AG04450 (cell line): ENCODE results near the gene PBX1. TPM values are rescaled to one million over a fixed set of nuclear protein-coding genes. Genes with fewer than 3 reads are reported as not detected.

Experiments used
- CTCF ChIA-PET: fragments of 300-600, 350-600 bp; formaldehyde crosslinking; extraction: SDS; loops from one replicate; lab custom pipeline; 2022; ENCODE audit warnings: antibody characterized with exemption, inconsistent platforms; lab: Charles Lee
- POLR2A ChIA-PET: fragments of 350-600 bp; formaldehyde crosslinking; extraction: SDS; loops from one replicate; lab custom pipeline; 2021; ENCODE audit warnings: antibody characterized with exemption, inconsistent platforms; lab: Yijun Ruan, JAX
- DNase-seq: peaks from one replicate; pipeline ENCODE4 v3.0.0-alpha.2; 2011; ENCODE audit warnings: low read depth, low spot score
- H3K27ac ChIP-seq: one replicate; pipeline ENCODE4 v1.5.1; 2012; ENCODE audit warnings: low read depth, low read length, control low read depth
- H3K27me3 ChIP-seq: one replicate; pipeline ENCODE4 v1.6.0; 2012; ENCODE audit warnings: low read length; ENCODE audit not compliant: control insufficient read depth, insufficient read depth
- H3K4me3 ChIP-seq: 2 replicates; pipeline ENCODE4 v1.5.1; 2011; ENCODE audit warnings: mild to moderate bottlenecking, low read depth, low read length, control low read depth
- H3K9me3 ChIP-seq: 2 replicates; pipeline ENCODE4 v1.5.1; 2012; ENCODE audit warnings: low read length; ENCODE audit not compliant: control insufficient read depth, insufficient read depth
- polyA plus RNA-seq: library from polyadenylated mRNA; depleted of rRNA; stranded (reverse); fragments of >200 nt; gene quantifications from 2 replicates; pipeline ENCODE4 v1.2.3, GENCODE V29; 2011
- TF ChIP-seq, protein P1 (sequence below): IDR thresholded peaks from 2 replicates; pipeline ENCODE4 v1.5.1; 2011; ENCODE audit warnings: low read depth, low read length, control low read depth, inconsistent platforms

Gene PBX1
- polyA plus RNA-seq, 1 experiment: 49.9 TPM

DNA sequence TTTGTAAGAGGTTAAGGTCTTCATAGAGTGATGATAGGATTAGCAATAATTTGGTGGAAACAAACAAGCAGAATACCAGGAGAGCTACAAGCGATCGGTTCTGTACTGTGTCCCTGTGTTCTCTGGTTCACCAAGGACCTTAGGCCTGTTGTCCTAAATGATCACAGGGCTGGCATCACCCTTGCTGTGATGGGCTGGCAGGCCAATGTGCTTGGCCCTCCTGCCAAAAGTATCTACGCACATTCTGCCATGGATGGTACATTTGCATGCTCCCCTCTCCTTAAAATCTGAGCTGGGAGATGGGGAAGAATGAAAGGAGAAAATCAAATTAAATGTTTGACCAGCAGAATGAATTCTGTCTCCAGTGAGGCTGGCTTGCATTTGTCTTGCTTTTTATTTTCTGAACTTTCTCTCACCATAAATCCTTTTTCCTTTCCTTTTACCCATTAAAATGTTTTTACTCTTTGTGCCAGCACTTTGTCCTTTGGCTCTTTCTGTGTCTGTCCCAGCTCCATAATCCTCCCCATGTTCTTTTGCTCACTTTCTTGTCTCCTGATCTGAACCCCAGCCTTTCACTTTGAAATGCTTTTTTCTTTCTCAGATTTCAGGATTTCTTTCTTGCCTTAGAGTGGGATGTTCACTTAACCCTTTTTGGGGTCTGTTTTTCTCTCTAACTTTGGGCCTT is 51.7 kb downstream of the PBX1 start:
- TF ChIP-seq, protein P1, sequence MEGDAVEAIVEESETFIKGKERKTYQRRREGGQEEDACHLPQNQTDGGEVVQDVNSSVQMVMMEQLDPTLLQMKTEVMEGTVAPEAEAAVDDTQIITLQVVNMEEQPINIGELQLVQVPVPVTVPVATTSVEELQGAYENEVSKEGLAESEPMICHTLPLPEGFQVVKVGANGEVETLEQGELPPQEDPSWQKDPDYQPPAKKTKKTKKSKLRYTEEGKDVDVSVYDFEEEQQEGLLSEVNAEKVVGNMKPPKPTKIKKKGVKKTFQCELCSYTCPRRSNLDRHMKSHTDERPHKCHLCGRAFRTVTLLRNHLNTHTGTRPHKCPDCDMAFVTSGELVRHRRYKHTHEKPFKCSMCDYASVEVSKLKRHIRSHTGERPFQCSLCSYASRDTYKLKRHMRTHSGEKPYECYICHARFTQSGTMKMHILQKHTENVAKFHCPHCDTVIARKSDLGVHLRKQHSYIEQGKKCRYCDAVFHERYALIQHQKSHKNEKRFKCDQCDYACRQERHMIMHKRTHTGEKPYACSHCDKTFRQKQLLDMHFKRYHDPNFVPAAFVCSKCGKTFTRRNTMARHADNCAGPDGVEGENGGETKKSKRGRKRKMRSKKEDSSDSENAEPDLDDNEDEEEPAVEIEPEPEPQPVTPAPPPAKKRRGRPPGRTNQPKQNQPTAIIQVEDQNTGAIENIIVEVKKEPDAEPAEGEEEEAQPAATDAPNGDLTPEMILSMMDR: no peak
- no peak for DNase-seq

DNA sequence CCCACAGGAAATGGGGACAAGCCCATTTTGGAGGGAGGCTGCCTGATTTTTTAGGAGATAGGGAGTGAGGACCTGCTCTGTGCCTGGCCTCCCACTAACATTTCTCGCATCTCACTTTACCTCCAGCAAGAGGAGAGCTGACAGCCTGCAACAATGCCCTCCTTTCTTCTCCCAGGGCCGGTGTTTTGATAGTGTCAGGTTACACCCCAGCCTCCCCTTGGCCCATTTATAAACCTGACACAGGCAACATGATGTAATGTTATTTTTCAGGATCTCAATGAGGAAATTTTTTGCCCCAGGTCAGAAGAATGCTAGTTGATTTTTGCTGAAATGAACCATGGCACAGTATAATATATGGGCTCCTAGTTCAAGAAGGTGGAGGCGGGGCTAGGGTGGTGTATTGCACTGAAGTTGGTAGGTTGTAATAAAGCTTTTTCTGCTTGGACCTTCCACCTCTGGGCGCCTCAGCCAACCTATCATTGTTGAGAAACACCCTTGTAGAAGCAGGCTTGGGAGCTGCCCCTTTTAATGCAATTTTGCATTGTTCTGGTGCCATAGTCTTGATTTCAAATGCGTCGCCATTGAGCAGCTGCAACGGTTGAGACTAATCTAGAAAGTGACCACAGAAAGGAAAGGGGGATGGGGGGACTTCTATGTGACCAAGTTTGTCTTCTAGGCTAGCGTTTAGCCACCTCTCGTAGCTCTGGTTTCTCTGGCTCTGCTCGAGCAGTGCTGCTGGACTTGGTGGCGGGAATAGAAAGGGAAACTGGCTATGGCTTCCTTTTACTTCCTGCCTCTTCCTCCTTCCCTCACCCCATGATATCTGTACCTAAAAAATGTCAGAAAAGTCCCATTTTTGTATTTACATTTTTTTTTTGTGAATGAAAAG is 53.0 kb downstream of the PBX1 start:
- Histone ChIP-seq H3K4me3 (no peak overlapping the region), H3K27ac (peak overlapping the region; percentile 34), H3K27me3 (no peaks in the 10 kb centered on the region), H3K9me3 (no peaks in the 10 kb centered on the region)
- DNase-seq: peak; percentile 50
- POLR2A ChIA-PET: interaction anchor here (2.1 kb wide), 1 partner anchor 53 kb away, joined by 9 read pairs; the partner anchor contains the start of gene PBX1
- CTCF ChIA-PET: interaction anchor here (0.5 to 1.8 kb wide), 5 partner anchors 11 to 68 kb away, joined by 3 to 9 read pairs (median 3); no protein-coding TSS in a partner anchor
- TF ChIP-seq, protein P1: no peak

More for the DNA sequence above, 51.7 kb downstream of the PBX1 start:
- H3K4me3 ChIP-seq: no peak overlapping the region
- no peak overlapping the region for H3K27ac ChIP-seq
- H3K27me3 ChIP-seq: no peaks in the 10 kb centered on the region
- H3K9me3 ChIP-seq: no peaks in the 10 kb centered on the region
- ChIA-PET POLR2A (interaction anchor here (1.0 to 2.1 kb wide), 2 partner anchors 22 to 52 kb away, joined by 3 to 9 read pairs; partner anchors contain the start of gene PBX1), CTCF (interaction anchor here (0.7 to 1.8 kb wide), 2 partner anchors 14 to 176 kb away, joined by 3 to 9 read pairs; no protein-coding TSS in a partner anchor)

DNA sequence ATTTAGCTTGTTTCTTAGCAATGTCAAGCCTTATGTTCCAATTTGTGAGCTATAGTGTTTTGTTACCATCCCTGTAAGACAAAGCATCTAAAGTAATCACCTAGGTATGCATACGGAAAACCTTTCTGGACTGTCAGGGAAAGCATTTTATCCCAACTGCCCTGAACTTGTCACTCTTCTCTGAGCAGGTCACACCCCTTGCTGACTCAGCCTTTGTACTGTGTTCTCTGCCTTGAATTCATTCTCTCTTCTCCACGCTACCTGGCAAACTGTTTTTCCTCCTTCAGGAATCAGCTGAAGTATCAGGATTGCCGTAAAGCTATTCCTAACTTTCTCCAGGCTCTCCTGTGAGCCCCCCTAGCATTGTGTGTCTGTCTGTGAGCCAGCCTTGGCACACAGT is 54.2 kb downstream of the PBX1 start:
- ChIA-PET CTCF (interaction anchor here (1.0 kb wide), 1 partner anchor 25 kb away, joined by 3 read pairs; no protein-coding TSS in a partner anchor), POLR2A (interaction anchor here (2.1 kb wide), 1 partner anchor 55 kb away, joined by 9 read pairs; the partner anchor contains the start of gene PBX1)
- Histone ChIP-seq H3K9me3 (no peaks in the 10 kb centered on the region), H3K4me3 (no peak overlapping the region), H3K27me3 (no peaks in the 10 kb centered on the region), H3K27ac (no peak overlapping the region)
- no peak for DNase-seq
- TF ChIP-seq, protein P1: no peak

DNA sequence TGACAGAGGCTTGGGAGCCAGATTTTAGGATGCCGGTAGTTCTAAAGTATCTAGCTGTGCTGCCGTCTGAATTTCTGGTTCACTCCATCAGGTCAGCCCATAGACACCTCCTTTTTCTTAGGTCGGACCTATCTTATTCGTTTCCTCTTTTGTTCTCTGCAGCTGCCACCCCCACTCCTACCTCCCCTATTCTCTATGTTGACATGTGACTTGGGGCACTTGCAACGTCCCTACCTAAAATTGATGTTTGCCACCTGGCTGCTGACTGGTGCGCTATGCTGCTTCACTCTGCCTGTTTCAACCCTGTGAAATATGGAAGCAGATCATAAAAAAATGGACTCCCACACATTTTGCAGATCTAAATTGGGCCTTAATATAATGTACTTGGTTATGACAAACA is 55.3 kb downstream of the PBX1 start:
- no peaks in the 10 kb centered on the region for H3K9me3 ChIP-seq
- no peak overlapping the region for H3K4me3 ChIP-seq
- no peak overlapping the region for H3K27ac ChIP-seq
- ChIA-PET CTCF (no interaction called here), POLR2A (no interaction called here)
- H3K27me3 ChIP-seq: no peaks in the 10 kb centered on the region
- TF ChIP-seq, protein P1: no peak
- no peak for DNase-seq
